ENCODE data around the gene POLE. TPM values are rescaled to one million over a fixed set of nuclear protein-coding genes. Genes with fewer than 3 reads are reported as not detected.

Gene POLE
- total and polyA plus RNA-seq, 4 donors, result 7.6 to 39.2 (median 19.7) TPM

- no peak for TF ChIP-seq YY1 (IDR thresholded peaks at IDR 0.05)
- TF ChIP-seq, protein P1, sequence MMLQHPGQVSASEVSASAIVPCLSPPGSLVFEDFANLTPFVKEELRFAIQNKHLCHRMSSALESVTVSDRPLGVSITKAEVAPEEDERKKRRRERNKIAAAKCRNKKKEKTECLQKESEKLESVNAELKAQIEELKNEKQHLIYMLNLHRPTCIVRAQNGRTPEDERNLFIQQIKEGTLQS (IDR thresholded peaks at IDR 0.05), result no peak
- no peak for TF ChIP-seq MAX (IDR thresholded peaks at IDR 0.05)
- no peak for TF ChIP-seq RXRA (IDR thresholded peaks at IDR 0.05)
Measured at GRCh38 chr12:132736913-132737312, 49.8 kb upstream of the POLE start (continued).

GRCh38 chr12:132736378-132736777, 49.2 kb upstream of the POLE start:
- Histone ChIP-seq H3K36me3 (ENCODE audit: control insufficient read depth in 4 of 4, insufficient read depth in 3 of 4, low read depth in 1 of 4, low read length in 3 of 4) (peaks cover 19 to 87% (median 59%) of the 10 kb centered on the region in 4 donors), H3K27ac (ENCODE audit: low read depth in 1 of 2, low read length in 2 of 2) (no peak overlapping the region), H3K9ac (ENCODE audit: low read depth in 1 of 2, low read length in 2 of 2) (no peak overlapping the region), H3K27me3 (ENCODE audit: control insufficient read depth in 4 of 4, insufficient read depth in 4 of 4, low read length in 3 of 4) (no peaks in the 10 kb centered on the region), H3K9me3 (ENCODE audit: control insufficient read depth in 4 of 4, low read length in 3 of 4) (no peaks in the 10 kb centered on the region), H3K4me1 (ENCODE audit: control insufficient read depth in 4 of 4, insufficient read depth in 4 of 4, low read length in 3 of 4) (no peaks in the 10 kb centered on the region), H3K4me3 (ENCODE audit: low read depth in 1 of 3, low read length in 3 of 3) (no peak overlapping the region)
- TF ChIP-seq FOXA1 (IDR thresholded peaks at IDR 0.05) (no peak), SP1 (IDR thresholded peaks at IDR 0.05) (no peak), RAD21 (IDR thresholded peaks at IDR 0.05) (no peak), YY1 (IDR thresholded peaks at IDR 0.05) (no peak), ZBTB33 (IDR thresholded peaks at IDR 0.05) (no peak), TAF1 (conservative IDR thresholded peaks at IDR 0.05) (no peak), MAX (IDR thresholded peaks at IDR 0.05) (no peak), EGR1 (IDR thresholded peaks at IDR 0.05; ENCODE audit: low read depth in 2 of 2) (no peak), NR2F2 (IDR thresholded peaks at IDR 0.05) (no peak), RXRA (IDR thresholded peaks at IDR 0.05) (no peak), HNF4A (conservative IDR thresholded peaks at IDR 0.05) (no peak), GABPA (IDR thresholded peaks at IDR 0.05 in 1 of 2, conservative IDR thresholded peaks at IDR 0.05 in 1 of 2) (no peak), JUND (IDR thresholded peaks at IDR 0.05) (no peak), FOXA2 (IDR thresholded peaks at IDR 0.05) (no peak), HNF4G (IDR thresholded peaks at IDR 0.05) (no peak)
- TF ChIP-seq, protein P2, sequence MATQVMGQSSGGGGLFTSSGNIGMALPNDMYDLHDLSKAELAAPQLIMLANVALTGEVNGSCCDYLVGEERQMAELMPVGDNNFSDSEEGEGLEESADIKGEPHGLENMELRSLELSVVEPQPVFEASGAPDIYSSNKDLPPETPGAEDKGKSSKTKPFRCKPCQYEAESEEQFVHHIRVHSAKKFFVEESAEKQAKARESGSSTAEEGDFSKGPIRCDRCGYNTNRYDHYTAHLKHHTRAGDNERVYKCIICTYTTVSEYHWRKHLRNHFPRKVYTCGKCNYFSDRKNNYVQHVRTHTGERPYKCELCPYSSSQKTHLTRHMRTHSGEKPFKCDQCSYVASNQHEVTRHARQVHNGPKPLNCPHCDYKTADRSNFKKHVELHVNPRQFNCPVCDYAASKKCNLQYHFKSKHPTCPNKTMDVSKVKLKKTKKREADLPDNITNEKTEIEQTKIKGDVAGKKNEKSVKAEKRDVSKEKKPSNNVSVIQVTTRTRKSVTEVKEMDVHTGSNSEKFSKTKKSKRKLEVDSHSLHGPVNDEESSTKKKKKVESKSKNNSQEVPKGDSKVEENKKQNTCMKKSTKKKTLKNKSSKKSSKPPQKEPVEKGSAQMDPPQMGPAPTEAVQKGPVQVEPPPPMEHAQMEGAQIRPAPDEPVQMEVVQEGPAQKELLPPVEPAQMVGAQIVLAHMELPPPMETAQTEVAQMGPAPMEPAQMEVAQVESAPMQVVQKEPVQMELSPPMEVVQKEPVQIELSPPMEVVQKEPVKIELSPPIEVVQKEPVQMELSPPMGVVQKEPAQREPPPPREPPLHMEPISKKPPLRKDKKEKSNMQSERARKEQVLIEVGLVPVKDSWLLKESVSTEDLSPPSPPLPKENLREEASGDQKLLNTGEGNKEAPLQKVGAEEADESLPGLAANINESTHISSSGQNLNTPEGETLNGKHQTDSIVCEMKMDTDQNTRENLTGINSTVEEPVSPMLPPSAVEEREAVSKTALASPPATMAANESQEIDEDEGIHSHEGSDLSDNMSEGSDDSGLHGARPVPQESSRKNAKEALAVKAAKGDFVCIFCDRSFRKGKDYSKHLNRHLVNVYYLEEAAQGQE (IDR thresholded peaks at IDR 0.05), result no peak
- TF ChIP-seq, protein P1 (IDR thresholded peaks at IDR 0.05), result no peak
- TF ChIP-seq, protein P3, sequence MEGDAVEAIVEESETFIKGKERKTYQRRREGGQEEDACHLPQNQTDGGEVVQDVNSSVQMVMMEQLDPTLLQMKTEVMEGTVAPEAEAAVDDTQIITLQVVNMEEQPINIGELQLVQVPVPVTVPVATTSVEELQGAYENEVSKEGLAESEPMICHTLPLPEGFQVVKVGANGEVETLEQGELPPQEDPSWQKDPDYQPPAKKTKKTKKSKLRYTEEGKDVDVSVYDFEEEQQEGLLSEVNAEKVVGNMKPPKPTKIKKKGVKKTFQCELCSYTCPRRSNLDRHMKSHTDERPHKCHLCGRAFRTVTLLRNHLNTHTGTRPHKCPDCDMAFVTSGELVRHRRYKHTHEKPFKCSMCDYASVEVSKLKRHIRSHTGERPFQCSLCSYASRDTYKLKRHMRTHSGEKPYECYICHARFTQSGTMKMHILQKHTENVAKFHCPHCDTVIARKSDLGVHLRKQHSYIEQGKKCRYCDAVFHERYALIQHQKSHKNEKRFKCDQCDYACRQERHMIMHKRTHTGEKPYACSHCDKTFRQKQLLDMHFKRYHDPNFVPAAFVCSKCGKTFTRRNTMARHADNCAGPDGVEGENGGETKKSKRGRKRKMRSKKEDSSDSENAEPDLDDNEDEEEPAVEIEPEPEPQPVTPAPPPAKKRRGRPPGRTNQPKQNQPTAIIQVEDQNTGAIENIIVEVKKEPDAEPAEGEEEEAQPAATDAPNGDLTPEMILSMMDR (IDR thresholded peaks at IDR 0.05; ENCODE audit: low read depth, low read length, missing input control), result no peak
- no peak for DNase-seq (ENCODE audit: low spot score)
- WGBS, result 96% methylated on average over 12 of the region's 12 CpGs
